H9 (cell line): Measurements from ENCODE around the gene ARHGAP45. TPM values are rescaled to one million over a fixed set of nuclear protein-coding genes. Genes with fewer than 3 reads are reported as not detected.

Experiments used
- DNase-seq: peaks from one replicate; pipeline ENCODE4 v3.0.0-alpha.2; 2017
- H2AFZ ChIP-seq: one replicate; pipeline ENCODE4 v1.6.1; 2013; ENCODE audit warnings: mild to moderate bottlenecking, low read length, control low read depth, moderate library complexity
- H2AK5ac ChIP-seq: 2 replicates; pipeline ENCODE4 v1.6.1; 2013; ENCODE audit warnings: low read length, control low read depth, mixed read lengths; ENCODE audit not compliant: insufficient read length
- H2BK120ac ChIP-seq: one replicate; pipeline ENCODE4 v1.6.1; 2013; ENCODE audit warnings: low read depth, mild to moderate bottlenecking, low read length, control low read depth, inconsistent platforms; ENCODE audit not compliant: poor library complexity, severe bottlenecking
- H2BK12ac ChIP-seq: 2 replicates; pipeline ENCODE4 v1.6.1; 2013; ENCODE audit warnings: low read length, control low read depth, mixed read lengths, low read depth; ENCODE audit not compliant: insufficient read length
- H2BK15ac ChIP-seq: 2 replicates; pipeline ENCODE4 v1.6.1; 2013; ENCODE audit warnings: low read depth, low read length, control low read depth
- H2BK20ac ChIP-seq: one replicate; pipeline ENCODE4 v1.6.1; 2013; ENCODE audit warnings: low read depth, mild to moderate bottlenecking, low read length, control low read depth, inconsistent platforms; ENCODE audit not compliant: poor library complexity, severe bottlenecking
- H2BK5ac ChIP-seq: 2 replicates; pipeline ENCODE4 v1.6.1; 2013; ENCODE audit warnings: low read length, control low read depth, mixed read lengths; ENCODE audit not compliant: insufficient read length
- H3K14ac ChIP-seq: 2 replicates; pipeline ENCODE4 v1.6.1; 2013; ENCODE audit warnings: low read length, control low read depth; ENCODE audit not compliant: insufficient read depth
- H3K18ac ChIP-seq: 2 replicates; pipeline ENCODE4 v1.6.1; 2013; ENCODE audit warnings: low read depth, mild to moderate bottlenecking, mixed read lengths, low read length, control low read depth; ENCODE audit not compliant: insufficient read length
- H3K23ac ChIP-seq: 2 replicates; pipeline ENCODE4 v1.6.1; 2013; ENCODE audit warnings: low read length, control low read depth, mixed read lengths, low read depth; ENCODE audit not compliant: insufficient read length
- H3K23me2 ChIP-seq: 2 replicates; pipeline ENCODE4 v1.6.1; 2013; ENCODE audit warnings: low read depth, mild to moderate bottlenecking, mixed read lengths, low read length, control low read depth; ENCODE audit not compliant: insufficient read length, poor library complexity, severe bottlenecking
- H3K27ac ChIP-seq: 2 replicates; pipeline ENCODE4 v1.5.1; 2013; ENCODE audit warnings: low read length, control low read depth, mixed read lengths, low read depth; ENCODE audit not compliant: insufficient read length
- H3K27me3 ChIP-seq: 2 replicates; pipeline ENCODE4 v1.6.1; 2013; ENCODE audit warnings: low read length, control low read depth, inconsistent platforms; ENCODE audit not compliant: insufficient read depth
- H3K4ac ChIP-seq: 2 replicates; pipeline ENCODE4 v1.6.1; 2013; ENCODE audit warnings: low read depth, mild to moderate bottlenecking, control low read depth, inconsistent platforms, low read length, moderate library complexity
- H3K4me1 ChIP-seq: 2 replicates; pipeline ENCODE4 v1.6.1; 2013; ENCODE audit warnings: low read length, control low read depth, inconsistent platforms; ENCODE audit not compliant: insufficient read depth
- H3K4me2 ChIP-seq: 2 replicates; pipeline ENCODE4 v1.6.1; 2013; ENCODE audit warnings: low read length, control low read depth, mixed read lengths; ENCODE audit not compliant: insufficient read length, insufficient read depth
- H3K56ac ChIP-seq: 2 replicates; pipeline ENCODE4 v1.6.1; 2013; ENCODE audit warnings: low read depth, mild to moderate bottlenecking, mixed read lengths, low read length, control low read depth; ENCODE audit not compliant: insufficient read length
- H3K79me1 ChIP-seq: 2 replicates; pipeline ENCODE4 v1.6.1; 2013; ENCODE audit warnings: low read depth, mild to moderate bottlenecking, moderate library complexity, low read length, control low read depth, inconsistent platforms; ENCODE audit not compliant: insufficient read depth, poor library complexity, severe bottlenecking
- H3K79me2 ChIP-seq: 2 replicates; pipeline ENCODE4 v1.6.1; 2013; ENCODE audit warnings: low read length, control low read depth, inconsistent platforms; ENCODE audit not compliant: insufficient read depth
- H3K9ac ChIP-seq: 2 replicates; pipeline ENCODE4 v1.6.1; 2013; ENCODE audit warnings: low read length, control low read depth, mixed read lengths; ENCODE audit not compliant: insufficient read length; ENCODE audit errors: extremely low read depth
- H3K9me3 ChIP-seq: one replicate; pipeline ENCODE4 v1.6.1; 2013; ENCODE audit warnings: low read depth, low read length, inconsistent platforms; ENCODE audit not compliant: control insufficient read depth
- H3T11ph ChIP-seq: one replicate; pipeline ENCODE4 v1.6.1; 2013; ENCODE audit warnings: mild to moderate bottlenecking, low read length, control low read depth, inconsistent platforms
- H4K20me1 ChIP-seq: one replicate; pipeline ENCODE4 v1.6.1; 2013; ENCODE audit not compliant: control insufficient read depth, insufficient read length, insufficient read depth
- H4K5ac ChIP-seq: 2 replicates; pipeline ENCODE4 v1.6.1; 2013; ENCODE audit warnings: low read depth, mild to moderate bottlenecking, mixed read lengths, low read length, control low read depth; ENCODE audit not compliant: insufficient read length
- H4K8ac ChIP-seq: replicated peaks from 2 replicates; pipeline ENCODE4 v1.6.1; 2013; ENCODE audit warnings: low read length, control low read depth, mixed read lengths, low read depth; ENCODE audit not compliant: insufficient read length
- H4K91ac ChIP-seq: 2 replicates; pipeline ENCODE4 v1.6.1; 2013; ENCODE audit warnings: low read depth, mild to moderate bottlenecking, moderate library complexity, mixed read lengths, low read length, control low read depth; ENCODE audit not compliant: insufficient read length
- H3K27ac Mint-ChIP-seq, 3 experiments: 2 replicates in 2 of 3; 3 replicates in 1 of 3; pipeline ENCODE4 v1.8.0; 2020 to 2021; ENCODE audit warnings: mixed read lengths in 3 of 3, mild to moderate bottlenecking in 1 of 3, moderate library complexity in 1 of 3
- H3K27me3 Mint-ChIP-seq: 2 replicates; pipeline ENCODE4 v1.8.0; 2021; ENCODE audit warnings: low read depth, mild to moderate bottlenecking, moderate library complexity, mixed read lengths
- H3K36me3 Mint-ChIP-seq, 3 experiments: 2 replicates in 2 of 3; 3 replicates in 1 of 3; pipeline ENCODE4 v1.8.0; 2020 to 2021; ENCODE audit warnings: low read depth in 3 of 3, mixed read lengths in 3 of 3; ENCODE audit not compliant: insufficient read depth in 1 of 3
- H3K4me1 Mint-ChIP-seq, 2 experiments: 2 replicates each; pipeline ENCODE4 v1.8.0; 2020; ENCODE audit warnings: mixed read lengths in 2 of 2
- H3K4me3 Mint-ChIP-seq, 2 experiments: 2 replicates in 1 of 2; 3 replicates in 1 of 2; pipeline ENCODE4 v1.8.0; 2020 to 2021; ENCODE audit warnings: mild to moderate bottlenecking in 2 of 2, mixed read lengths in 2 of 2, moderate library complexity in 1 of 2
- H3K9me3 Mint-ChIP-seq, 2 experiments: 2 replicates in 1 of 2; 3 replicates in 1 of 2; pipeline ENCODE4 v1.8.0; 2020; ENCODE audit warnings: mild to moderate bottlenecking in 2 of 2, mixed read lengths in 2 of 2, moderate library complexity in 1 of 2
- CTCF ChIP-seq: fragments of 200-600 bp; sonication (generic); conservative IDR thresholded peaks from 3 replicates; pipeline ENCODE4 v1.8.0; 2021; ENCODE audit warnings: antibody characterized with exemption, mild to moderate bottlenecking
- WGBS: extraction: QIAGEN DNeasy Blood & Tissue Kit; methylation state at CpG from one replicate; pipeline ENCODE4 v1.1.7; 2013; ENCODE audit warnings: missing lambda C conversion rate, low lambda C conversion rate, mixed read lengths; ENCODE audit not compliant: insufficient read length; ENCODE audit errors: extremely low coverage; 5-methylcytosine and 5-hydroxymethylcytosine counted together
- total RNA-seq: library from RNA; stranded (reverse); gene quantifications from 2 replicates; pipeline ENCODE4 v1.2.1, GENCODE V29; 2021

Gene ARHGAP45
- total RNA-seq, 1 experiment from 2014 or later, result 39.8 TPM

- Histone ChIP-seq H2BK20ac (no peak overlapping the region), H4K5ac (no peak overlapping the region), H3K56ac (no peak overlapping the region), H3K9me3 (no peaks in the 10 kb centered on the region), H3K9ac (no peak overlapping the region), H2BK5ac (no peak overlapping the region), H3K4ac (no peak overlapping the region), H3K79me2 (no peaks in the 10 kb centered on the region), H3K27me3 (no peaks in the 10 kb centered on the region; the same call in 1 of the 2 replicates), H3K4me1 (peaks cover 5% of the 10 kb centered on the region; the same call in 1 of the 2 replicates), H3K23ac (no peak overlapping the region), H2BK15ac (no peak overlapping the region), H3K4me2 (peak overlapping the region; percentile 23), H3K23me2 (peaks cover 22% of the 10 kb centered on the region), H3K27ac (no peak overlapping the region), H4K20me1 (no peaks in the 10 kb centered on the region), H4K91ac (no peak overlapping the region), H2AFZ (no peak overlapping the region), H3K18ac (no peak overlapping the region), H2AK5ac (no peak overlapping the region), H2BK12ac (no peak overlapping the region), H2BK120ac (no peak overlapping the region), H3K79me1 (no peaks in the 10 kb centered on the region), H3T11ph (no peak overlapping the region), H3K14ac (peak overlapping the region; percentile 22; the same call in 1 of the 2 replicates), H4K8ac (no peak overlapping the region)
- Mint-ChIP-seq H3K36me3 (peaks cover 0 to 2% (median 0%) of the 10 kb centered on the region in 3 experiments; a peak in 1 of 7 replicates), H3K4me3 (peak overlapping the region; percentile 39 to 80; a peak in 3 of 5 replicates), H3K9me3 (no peaks in the 10 kb centered on the region), H3K27ac (no peak overlapping the region), H3K27me3 (peaks cover 39% of the 10 kb centered on the region), H3K4me1 (peaks cover 11 to 35% of the 10 kb centered on the region in 2 experiments)
- no CpG with 5 or more reads among the region's 17 CpGs for WGBS
- DNase-seq, result no peak
- TF ChIP-seq CTCF, result no peak
These were observed 1.3 kb upstream of the ARHGAP45 start for GRCh38 chr19:1065606-1066109.
